ENCODE data around the gene CALN1.
"Not testable (repeated sequence)": the region's sequence is repeated elsewhere in the genome, so short reads cannot be mapped to it uniquely, and the experiment has no call there.

CALN1 gene

GRCh38 chr7:72092769-72093168 lies 319.4 kb downstream of the CALN1 start:
- no peak for DNase-seq (ENCODE audit: low spot score)

- no peak for DNase-seq (ENCODE audit: low spot score)
These were observed 324.2 kb downstream of the CALN1 start for GRCh38 chr7:72087926-72088325.

- DNase-seq (ENCODE audit: low spot score) = no peak
These were observed 331.1 kb downstream of the CALN1 start for GRCh38 chr7:72080865-72081510.

- DNase-seq (ENCODE audit: low spot score) = no peak
These were observed 331.8 kb downstream of the CALN1 start for GRCh38 chr7:72080341-72080766.

GRCh38 chr7:72078856-72079255 lies 333.3 kb downstream of the CALN1 start:
- DNase-seq (ENCODE audit: low spot score) = no peak

GRCh38 chr7:72078301-72078700 lies 333.8 kb downstream of the CALN1 start:
- DNase-seq (ENCODE audit: low spot score) = no peak

GRCh38 chr7:72077786-72078185 lies 334.4 kb downstream of the CALN1 start:
- no peak for DNase-seq (ENCODE audit: low spot score)

- DNase-seq (ENCODE audit: low spot score) = no peak
These were observed 339.2 kb downstream of the CALN1 start for GRCh38 chr7:72072901-72073300.

GRCh38 chr7:72069263-72069662 lies 342.9 kb downstream of the CALN1 start:
- no peak for DNase-seq (ENCODE audit: low spot score)

GRCh38 chr7:72065764-72066163 lies 346.4 kb downstream of the CALN1 start:
- DNase-seq (ENCODE audit: low spot score) = not testable (repeated sequence)

- DNase-seq (ENCODE audit: low spot score) = no peak
These were observed 347.2 kb downstream of the CALN1 start for GRCh38 chr7:72064916-72065315.

- DNase-seq (ENCODE audit: low spot score) = no peak
These were observed 348.8 kb downstream of the CALN1 start for GRCh38 chr7:72063330-72063729.

GRCh38 chr7:72062666-72063065 lies 349.5 kb downstream of the CALN1 start:
- no peak for DNase-seq (ENCODE audit: low spot score)

- DNase-seq (ENCODE audit: low spot score) = no peak
These were observed 352.2 kb downstream of the CALN1 start for GRCh38 chr7:72059925-72060324.

- no peak for DNase-seq (ENCODE audit: low spot score)
These were observed 353.6 kb downstream of the CALN1 start for GRCh38 chr7:72058579-72058978.

- DNase-seq (ENCODE audit: low spot score) = no peak
These were observed 354.3 kb downstream of the CALN1 start for GRCh38 chr7:72057796-72058195.

- DNase-seq (ENCODE audit: low spot score) = no peak
These were observed 354.9 kb downstream of the CALN1 start for GRCh38 chr7:72057231-72057630.

- no peak for DNase-seq (ENCODE audit: low spot score)
These were observed 356.7 kb downstream of the CALN1 start for GRCh38 chr7:72055426-72055825.

- no peak for DNase-seq (ENCODE audit: low spot score)
These were observed 358.8 kb downstream of the CALN1 start for GRCh38 chr7:72053292-72053691.

- DNase-seq (ENCODE audit: low spot score) = no peak
These were observed 363.7 kb downstream of the CALN1 start for GRCh38 chr7:72048420-72048819.

- DNase-seq (ENCODE audit: low spot score) = no peak
These were observed 369.3 kb downstream of the CALN1 start for GRCh38 chr7:72042855-72043254.

GRCh38 chr7:72040641-72041040 lies 371.5 kb downstream of the CALN1 start:
- DNase-seq (ENCODE audit: low spot score) = no peak

- DNase-seq (ENCODE audit: low spot score) = no peak
These were observed 372.7 kb downstream of the CALN1 start for GRCh38 chr7:72039460-72039859.

GRCh38 chr7:72038022-72038732 lies 374.0 kb downstream of the CALN1 start:
- no peak for DNase-seq (ENCODE audit: low spot score)

Data from RKO (cell line).